Stimulated activated CD4-positive, alpha-beta T cell treated with anti-CD3 and anti-CD28 coated beads, Interleukin-4, amount 100 ng/mL, for 24 hours (primary cell): ENCODE results near the gene SWSAP1.
A peak's percentile ranks its signal among the peaks of the same experiment; 100 is the strongest.

ENCODE experiments used
- DNase-seq: peaks from one replicate; pipeline ENCODE4 v3.0.0-alpha.2; 2020

The SWSAP1 gene

GRCh38 chr19:11416346-11417052 lies 42.0 kb downstream of the SWSAP1 start:
- DNase-seq = no peak

- DNase-seq = no peak
Observed at GRCh38 chr19:11418094-11418548, 43.7 kb downstream of the SWSAP1 start.

- DNase-seq = no peak
Observed at GRCh38 chr19:11418549-11419506, 44.4 kb downstream of the SWSAP1 start, which contains the start of gene RGL3. RGL3 (minus strand) TSS chr19:11419314; CDS start chr19:11419278, 36 bp downstream.

- no peak for DNase-seq
Observed at GRCh38 chr19:11420429-11421370, 46.2 kb downstream of the SWSAP1 start.

- peak; percentile 45 for DNase-seq
Observed at GRCh38 chr19:11421371-11422098, 47.1 kb downstream of the SWSAP1 start.

- peak; percentile 59 for DNase-seq
Observed at GRCh38 chr19:11422163-11423065, 47.9 kb downstream of the SWSAP1 start.

- DNase-seq = no peak
Observed at GRCh38 chr19:11423164-11423790, 48.8 kb downstream of the SWSAP1 start.

GRCh38 chr19:11423791-11424181 lies 49.3 kb downstream of the SWSAP1 start:
- DNase-seq = no peak
